Peyer's patch (tissue), 4 donors: ENCODE data around the gene GLS.

ENCODE experiments used
- POLR2A ChIP-seq, 2 donors: fragments of 450-650 bp; IDR thresholded peaks; one replicate each; pipeline ENCODE4 v1.5.1; 2017; ENCODE audit warnings: antibody characterized with exemption in 2 of 2, mild to moderate bottlenecking in 2 of 2, moderate library complexity in 2 of 2
- TF ChIP-seq, protein P1 (sequence below), 6 experiments: fragments of 450-650 bp in 4 of 6; fragments of 200-600 bp in 2 of 6; sonication (generic) in 1 of 6; IDR thresholded peaks; one replicate each; pipeline ENCODE4 v1.5.1; 2017 to 2019; ENCODE audit warnings: antibody characterized with exemption in 6 of 6, mild to moderate bottlenecking in 3 of 6, moderate library complexity in 1 of 6

DNA sequence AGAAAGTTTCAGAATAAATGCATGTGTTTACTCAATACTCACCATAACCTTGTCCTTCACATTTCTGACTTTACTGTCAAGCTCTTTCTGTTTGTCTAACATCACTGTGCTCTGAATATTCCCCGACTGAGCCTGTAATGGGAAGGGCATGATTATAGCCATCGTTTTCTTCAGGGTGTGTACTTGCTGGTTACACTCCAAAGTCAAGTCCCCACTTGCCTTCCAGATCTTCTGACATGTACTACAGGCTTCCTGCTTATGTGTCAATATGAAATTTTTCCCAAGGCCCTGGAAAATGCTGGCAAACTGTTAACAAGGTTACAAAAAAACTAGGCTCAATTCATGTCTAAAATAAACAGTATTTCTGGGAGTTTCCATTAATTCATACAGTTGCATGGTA lies 120.4 kb downstream of the GLS start:
- no peak for TF ChIP-seq POLR2A (IDR thresholded peaks at IDR 0.05)
- TF ChIP-seq, protein P1, sequence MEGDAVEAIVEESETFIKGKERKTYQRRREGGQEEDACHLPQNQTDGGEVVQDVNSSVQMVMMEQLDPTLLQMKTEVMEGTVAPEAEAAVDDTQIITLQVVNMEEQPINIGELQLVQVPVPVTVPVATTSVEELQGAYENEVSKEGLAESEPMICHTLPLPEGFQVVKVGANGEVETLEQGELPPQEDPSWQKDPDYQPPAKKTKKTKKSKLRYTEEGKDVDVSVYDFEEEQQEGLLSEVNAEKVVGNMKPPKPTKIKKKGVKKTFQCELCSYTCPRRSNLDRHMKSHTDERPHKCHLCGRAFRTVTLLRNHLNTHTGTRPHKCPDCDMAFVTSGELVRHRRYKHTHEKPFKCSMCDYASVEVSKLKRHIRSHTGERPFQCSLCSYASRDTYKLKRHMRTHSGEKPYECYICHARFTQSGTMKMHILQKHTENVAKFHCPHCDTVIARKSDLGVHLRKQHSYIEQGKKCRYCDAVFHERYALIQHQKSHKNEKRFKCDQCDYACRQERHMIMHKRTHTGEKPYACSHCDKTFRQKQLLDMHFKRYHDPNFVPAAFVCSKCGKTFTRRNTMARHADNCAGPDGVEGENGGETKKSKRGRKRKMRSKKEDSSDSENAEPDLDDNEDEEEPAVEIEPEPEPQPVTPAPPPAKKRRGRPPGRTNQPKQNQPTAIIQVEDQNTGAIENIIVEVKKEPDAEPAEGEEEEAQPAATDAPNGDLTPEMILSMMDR (IDR thresholded peaks at IDR 0.05), result no peak
